Fibroblast of skin of abdomen (primary cell): ENCODE data around the gene SATB2.

Experiments
- DNase-seq: peaks from one replicate; pipeline ENCODE4 v3.0.0-alpha.2; 2013

Gene SATB2

DNA sequence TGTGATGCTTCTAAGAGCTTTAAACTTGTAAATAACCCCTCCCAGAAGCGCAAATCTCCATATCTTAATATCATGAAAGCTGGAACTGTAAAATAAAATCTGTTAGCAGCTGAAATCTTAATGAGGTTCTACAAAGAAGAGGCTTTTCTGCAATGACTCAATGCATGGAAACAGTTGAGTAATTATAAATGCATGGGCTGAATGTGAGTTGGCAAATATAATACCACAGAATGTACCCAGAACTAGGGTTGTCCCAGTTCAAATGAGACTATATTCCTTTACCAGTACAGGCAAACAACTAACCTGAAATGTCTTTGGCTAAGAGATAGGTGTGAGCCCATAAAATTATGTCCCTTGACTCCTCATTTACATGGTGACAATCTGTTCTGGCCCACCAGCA is 52.9 kb downstream of the SATB2 start:
- DNase-seq: peak; percentile 72

DNA sequence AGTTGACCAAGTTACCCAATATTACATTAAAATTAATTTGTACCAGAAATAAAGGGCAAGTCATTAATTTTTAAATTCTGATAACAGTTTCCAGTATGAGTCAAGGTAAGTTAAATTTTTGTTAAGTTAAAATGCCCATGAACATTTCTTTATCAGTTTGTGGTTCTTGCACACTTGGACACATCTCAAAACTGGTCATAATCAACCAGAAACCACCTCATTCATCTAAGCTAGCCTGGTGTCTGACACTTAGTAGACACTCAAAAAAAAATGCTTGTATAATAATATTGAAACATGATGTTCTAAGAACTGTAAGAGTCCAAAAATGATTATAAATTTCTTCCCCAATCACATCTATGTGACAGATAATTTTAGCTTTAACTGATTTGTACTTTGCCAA is 62.4 kb downstream of the SATB2 start:
- peak; percentile 38 for DNase-seq

DNA sequence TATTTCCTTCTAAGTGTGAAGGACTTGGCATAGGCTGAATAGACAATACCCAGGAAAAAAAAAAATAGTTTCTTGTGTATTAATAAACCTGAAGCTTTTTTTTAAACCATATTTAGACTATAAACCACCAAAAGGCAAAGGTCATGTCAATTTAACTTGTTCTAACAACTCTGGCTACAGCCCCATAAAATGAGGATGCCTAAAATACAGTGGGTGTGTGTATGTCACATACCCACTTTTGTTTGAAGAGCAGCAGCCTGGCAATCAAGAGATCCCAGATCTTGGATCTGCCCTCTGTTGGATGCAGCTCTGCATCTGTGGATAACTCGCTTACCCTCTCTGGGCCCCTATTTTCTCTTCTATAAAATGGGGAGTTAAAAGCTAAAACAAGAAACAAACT is 65.4 kb downstream of the SATB2 start:
- no peak for DNase-seq

DNA sequence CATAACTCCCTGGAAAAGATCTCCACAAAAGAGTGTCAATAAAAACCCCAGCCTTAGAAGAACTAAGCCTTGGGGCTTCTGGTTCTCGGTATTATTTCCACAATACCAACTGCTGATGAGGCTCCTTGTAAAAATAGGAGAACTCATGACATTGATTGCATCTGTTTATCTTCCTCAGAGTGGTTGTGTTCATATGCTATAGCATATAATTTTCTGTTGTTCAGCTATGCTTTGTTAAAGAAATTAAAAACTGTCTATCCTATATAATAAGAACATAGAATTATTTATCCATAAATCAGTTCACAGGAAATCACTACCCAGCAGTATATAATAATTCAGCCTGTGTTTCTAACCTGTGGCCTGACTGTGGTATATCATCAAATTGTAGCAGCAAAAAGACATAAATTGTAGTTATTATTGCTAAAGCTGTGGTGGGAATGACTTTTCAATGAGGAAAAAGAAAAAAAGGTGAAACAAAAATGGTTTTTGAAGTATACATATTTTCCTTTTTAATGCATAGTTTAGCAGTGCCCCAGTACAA is 68.9 kb downstream of the SATB2 start:
- no peak for DNase-seq

DNA sequence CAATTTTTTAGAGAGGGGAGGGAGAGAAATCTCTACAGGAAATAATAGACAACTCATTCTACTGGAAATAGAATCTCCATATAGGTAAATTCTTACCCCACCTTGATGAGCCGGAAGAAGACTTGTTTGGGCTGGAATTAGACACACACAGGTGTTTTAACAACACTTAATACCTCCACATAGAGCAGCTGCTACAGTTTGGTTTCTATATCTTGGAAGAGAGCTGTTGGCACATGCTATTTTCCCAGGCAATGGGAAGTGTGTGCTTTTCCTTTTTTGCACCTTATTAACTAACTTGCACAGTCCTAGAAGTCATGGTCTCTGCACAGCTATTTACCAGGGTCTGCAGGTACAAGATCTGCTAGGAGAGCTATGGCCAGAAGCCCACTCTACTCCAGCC is 73.7 kb downstream of the SATB2 start:
- no peak for DNase-seq

DNA sequence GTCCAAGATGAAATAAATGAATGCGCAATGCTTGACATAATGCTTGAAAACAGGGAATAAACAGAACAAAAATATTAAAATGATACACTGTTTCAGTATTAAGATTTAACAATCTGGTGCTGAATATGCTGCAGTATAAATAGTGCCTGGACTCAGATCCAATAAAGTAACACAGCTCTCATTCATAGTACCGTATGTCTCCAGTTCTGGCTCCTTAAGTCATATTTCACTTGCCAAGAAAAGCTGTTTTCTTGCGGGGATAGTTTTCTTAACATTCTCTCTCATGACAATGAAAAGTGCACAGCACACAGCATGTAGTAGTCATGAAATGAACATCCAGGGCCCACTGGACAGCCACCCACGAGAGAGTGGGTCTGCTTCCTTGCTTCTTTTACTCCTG is 74.7 kb downstream of the SATB2 start:
- no peak for DNase-seq

DNA sequence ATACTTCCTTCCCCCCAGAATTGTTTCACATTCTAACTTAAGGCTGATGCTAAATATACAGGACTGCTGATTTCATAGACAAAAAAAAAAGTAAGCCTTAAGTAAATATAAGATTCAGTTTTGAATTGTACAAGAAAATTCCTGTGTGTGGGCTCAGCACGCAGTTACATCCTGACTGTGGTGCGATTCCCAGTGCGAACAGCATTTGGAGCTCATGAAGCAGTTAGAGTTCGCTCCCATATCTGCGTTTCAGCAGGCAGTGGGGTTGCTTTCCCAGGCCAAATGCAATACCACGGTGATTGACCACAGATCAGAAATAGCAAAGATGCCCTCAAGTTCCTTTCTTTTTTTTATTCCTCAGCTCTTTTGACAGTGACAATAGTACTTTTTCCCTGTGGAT is 75.6 kb downstream of the SATB2 start:
- no peak for DNase-seq

DNA sequence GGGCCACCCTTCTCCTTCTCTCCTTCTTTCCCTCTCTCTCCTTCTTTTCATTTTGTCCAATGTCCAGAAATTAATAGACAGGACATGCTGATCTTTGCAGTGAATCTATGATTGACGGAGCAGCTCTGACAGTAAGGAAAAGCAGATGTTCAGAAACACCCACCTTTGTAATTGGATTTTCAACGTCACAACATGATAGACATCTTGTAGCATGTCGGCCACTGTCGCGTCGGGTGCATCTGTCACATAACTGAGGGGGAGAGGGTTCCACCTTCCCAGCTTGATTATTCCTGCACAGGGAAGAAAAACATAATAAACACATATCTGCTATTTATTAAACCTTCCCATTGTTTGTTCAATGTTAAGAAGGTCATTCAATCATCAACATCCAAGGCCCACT is 76.2 kb downstream of the SATB2 start:
- no peak for DNase-seq

DNA sequence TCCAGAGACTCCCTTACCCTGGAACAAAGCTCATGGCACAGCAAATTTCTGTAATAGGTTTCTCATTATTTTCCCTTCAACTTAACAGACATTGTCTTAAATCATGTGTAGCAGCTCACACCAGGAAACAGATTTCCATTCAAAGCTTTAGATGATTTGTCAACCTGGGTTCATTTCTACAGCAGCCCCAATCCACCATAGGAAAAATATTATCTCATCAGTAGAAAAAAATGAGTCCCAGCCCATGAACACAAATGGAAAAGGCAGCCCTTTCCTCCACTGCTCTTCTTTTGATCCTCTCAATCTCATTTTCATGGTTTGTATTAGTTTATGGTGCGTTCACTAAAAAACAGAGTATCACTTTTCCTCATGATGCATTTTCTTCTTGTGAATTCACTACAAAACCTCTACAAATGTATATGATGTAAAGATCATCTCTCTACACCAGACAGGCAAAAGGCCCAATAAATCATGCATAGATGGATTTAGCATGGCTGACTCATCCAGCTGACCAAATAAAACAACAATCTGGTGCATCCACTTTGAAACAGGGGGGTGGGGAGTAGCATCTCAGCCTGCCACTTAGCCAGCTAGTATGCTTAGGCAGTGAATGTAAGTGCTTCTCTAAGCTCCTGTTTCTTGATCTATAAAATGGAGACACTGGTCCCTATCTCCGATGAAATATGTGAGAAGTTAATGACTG is 78.6 kb downstream of the SATB2 start:
- peak; percentile 85 for DNase-seq

DNA sequence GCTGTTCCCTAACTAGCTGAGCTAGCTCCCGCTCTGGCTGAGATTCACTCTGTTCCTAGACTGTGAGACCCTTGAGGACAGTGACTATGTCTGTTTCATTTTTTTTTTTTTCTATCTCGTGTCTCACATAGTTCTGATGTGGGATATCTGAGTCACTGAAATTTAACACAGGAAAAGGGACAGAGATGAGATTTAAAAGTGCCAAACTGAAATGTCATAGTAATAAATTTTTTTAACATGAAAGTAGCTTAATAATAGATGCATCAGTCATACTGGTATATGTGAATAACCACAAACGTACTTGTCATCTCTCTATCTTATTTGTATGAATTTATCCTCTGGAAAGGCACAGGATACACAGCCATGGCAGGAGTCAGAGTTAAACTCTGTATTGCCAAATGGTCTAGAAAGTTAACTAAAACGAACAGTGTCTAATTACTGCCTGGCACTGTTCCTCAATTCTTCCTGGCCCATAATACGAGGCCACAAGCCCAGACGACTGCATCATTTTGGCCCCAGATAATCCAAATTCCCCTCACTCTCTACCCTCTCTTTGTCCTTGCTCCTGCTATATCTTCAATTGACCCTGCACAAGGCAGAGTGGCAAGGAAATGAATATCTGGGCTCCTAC is 87.5 kb downstream of the SATB2 start:
- peak; percentile 51 for DNase-seq

DNA sequence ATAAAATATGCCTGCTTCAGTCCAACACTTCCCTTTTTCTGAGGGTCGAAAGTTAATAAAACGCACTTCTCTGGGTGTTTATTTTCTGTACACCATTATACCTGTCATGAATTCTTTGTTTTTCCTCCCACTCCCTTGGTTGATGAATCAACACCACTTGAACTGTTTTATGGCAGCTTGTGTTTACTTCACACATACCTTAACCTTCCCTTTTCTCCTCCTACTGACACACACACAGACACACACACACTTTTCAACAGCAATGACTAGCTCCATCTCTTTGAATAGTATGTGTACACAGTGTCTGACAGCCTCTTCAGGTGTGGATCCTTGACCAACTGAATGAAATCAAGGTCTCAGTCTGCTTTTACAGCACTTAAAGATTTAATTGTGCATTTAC is 91.3 kb downstream of the SATB2 start:
- DNase-seq: no peak

DNA sequence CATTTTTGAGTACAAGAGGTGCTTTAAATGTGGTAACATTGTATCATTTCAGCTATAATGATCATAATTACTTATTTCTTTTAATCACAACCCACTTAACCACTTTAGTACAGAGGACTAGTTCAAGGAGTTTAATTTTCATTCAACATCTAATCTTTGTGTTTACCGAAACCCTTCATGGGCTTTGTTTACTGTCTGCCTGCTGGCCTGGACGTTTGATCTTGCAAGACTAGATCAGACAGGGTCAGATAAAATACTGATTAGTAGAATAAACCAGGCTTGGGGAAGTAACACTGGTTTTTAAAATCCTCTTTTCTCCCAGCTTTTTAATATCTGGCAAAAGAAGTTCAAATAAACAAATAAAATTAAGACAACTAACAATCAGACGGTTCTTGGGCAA is 93.6 kb downstream of the SATB2 start:
- DNase-seq: no peak

DNA sequence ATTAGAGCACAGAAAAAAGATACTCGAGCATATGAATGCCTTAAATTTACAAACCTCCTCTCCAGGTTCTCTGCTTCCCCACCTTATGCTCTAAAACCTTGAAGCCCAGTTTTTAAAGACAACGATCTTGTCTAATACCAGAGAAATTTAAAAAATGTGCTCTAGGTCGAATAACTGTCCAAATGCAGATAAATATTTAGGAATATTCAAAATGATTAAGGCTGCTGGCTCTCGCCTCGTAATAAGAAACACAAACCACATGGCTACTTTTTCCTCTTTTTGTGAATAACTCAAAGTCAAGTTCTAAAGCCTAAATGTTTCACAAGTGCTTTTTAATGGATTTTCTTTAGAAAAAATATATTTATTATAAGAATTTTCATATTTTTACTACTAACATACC is 101.3 kb downstream of the SATB2 start:
- DNase-seq: no peak

DNA sequence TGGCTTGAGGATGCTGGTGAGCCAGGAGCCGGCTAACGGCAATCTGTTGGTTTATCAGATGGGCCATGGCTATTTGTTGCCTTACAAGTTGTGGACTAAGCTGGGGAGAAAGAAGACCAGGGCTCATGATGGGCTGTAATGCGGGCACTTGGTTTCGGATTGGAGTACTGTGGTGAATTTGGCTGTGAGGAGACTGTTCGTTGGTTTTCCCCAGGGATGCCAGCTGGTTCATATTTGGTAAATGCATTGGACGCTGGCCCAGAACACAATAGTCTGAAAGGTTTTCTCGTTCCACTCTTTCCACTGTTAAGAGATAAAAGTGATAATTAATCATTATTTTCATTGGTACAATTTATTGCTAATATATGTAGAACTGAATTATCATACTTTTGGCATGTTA is 108.9 kb downstream of the SATB2 start:
- no peak for DNase-seq

DNA sequence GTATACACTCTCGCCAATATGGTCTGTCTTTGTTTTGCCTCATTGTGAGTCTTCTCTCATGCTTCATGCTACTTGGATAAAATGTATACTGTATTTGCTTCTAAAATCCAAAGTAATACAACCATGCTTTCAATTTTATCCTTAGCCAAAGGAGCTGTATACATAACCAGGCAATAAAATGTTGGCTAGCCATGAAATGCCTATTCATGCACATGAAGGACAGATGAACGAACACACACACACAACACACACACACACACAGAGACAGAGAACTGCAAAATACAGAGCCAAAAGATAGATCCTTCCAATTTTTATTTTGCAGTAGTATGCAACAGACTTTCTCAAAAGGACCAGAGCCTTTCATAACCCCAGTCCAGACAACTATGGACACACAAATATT is 113.7 kb downstream of the SATB2 start:
- DNase-seq: no peak

DNA sequence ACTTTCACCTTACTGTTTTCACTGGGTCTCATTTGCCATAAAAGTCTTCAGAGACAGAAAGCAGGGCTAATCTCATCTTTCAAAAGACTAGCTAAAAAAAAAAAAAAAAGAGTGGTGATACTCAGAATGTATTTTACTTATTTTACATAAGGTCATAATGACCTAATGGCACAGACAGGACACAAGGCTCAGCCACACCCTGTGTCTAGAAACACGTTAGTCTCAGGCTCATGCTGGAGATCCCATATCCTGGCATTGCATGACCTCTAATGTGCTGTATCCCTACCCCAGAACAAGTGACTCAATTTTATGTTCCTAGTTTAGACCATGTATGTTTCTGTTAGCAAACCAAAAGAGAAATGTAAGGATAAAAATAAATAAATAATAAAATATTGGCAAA is 115.4 kb downstream of the SATB2 start:
- DNase-seq: no peak

DNA sequence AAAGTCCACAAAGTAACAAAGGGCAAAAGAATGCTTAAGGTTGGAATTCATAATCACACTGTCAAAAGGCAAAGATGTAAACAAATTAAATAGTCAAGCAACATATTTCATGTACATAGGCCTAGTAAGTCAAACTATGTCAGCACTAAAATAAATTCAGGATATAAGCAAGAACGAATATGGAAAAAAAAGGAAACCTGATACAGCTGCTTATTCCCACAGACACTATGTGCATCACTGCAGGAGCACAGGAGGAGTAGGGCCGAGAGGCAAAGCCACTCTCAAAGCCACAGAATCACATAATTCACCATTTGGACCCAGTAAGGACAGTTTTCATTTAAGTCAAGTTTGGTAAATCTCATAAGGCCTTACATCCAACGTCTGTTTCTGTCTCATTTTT is 116.6 kb downstream of the SATB2 start:
- no peak for DNase-seq

DNA sequence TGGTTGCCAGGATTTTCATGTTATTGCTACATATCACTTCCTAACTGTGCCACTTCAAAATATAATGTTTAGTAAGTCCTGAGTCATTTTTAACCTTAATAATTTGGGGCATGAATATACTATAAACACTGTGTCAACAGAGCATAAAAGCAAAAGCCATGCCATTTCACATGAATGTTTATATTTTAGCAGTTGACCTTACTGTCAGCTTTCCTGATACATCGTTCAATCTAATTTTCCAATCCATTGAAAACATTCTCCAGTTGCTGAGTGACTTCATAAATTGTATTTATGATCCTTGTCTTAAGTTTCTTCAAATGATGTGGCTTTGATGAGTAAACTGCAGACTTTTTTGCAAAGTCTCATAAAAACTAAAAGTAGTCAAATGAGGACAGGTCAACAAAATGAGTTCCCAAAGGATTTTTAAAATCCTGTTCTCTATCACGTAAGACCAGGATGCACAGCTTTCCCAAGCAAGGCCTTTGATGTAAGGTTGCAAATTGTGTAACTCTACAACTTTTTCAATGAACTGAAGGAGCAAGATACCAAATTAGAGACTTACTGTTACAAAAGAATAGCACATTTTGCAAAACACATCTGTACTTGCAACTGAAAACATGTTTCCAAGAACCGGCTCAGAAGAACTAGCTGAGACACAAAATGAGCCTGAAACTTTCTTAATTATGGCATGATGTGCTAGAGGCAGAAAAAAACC is 117.7 kb downstream of the SATB2 start:
- DNase-seq: no peak

DNA sequence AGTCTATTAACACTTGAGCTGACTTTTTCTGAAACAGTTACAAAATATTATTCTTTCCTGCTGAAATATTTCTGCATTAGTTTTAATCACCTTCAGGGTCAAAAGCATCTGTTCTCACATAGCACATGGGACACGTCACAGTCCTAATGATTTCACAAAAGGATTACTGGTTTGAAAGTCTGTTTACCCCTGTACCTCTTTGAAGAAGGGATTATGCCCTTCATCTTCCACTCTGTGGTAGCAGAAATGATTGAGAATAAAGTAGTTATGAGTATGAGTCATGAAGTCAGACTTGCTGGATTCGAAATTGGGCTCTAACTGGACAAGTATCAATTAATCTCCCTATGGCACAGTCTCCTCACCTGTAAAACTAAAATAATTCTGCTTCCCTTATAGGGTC is 121.2 kb downstream of the SATB2 start:
- DNase-seq: peak; percentile 4

DNA sequence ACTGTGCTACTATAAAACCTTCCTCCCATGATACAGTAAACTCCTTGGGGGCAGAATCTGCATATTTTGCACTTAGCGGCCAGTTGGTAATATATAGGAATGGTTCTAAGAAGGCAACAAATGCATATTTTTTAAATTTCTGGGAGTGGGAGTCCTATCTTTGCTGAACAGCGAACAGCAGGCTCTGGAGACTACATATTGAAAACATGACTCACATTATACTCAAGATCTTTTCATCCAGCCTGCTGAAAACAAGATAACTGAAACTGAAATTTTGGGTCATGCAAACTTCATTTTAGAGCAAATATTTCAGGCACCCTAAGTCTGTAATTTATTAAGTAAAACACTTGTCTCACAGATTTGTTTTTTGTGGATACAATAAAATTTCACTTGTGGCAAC is 122.2 kb downstream of the SATB2 start:
- DNase-seq: no peak

DNA sequence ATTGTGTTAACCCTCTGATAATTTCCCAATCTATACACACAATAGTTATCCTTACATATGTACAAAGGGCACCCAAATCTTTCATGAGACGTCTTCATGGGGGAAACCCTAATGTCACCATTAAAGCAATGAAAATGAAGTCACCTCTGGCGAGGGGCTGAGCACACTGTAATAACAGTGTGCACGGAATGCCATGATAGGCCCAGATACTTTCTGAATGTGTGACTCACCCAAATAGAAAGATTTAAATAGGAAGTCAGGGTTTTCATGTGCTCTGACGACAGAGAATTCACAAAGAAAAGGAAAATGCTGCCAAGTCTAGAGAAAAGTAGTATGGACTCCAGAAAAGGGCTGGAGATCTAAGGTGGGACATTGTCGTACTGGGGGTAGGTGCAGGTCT is 128.3 kb downstream of the SATB2 start:
- DNase-seq: peak; percentile 17

DNA sequence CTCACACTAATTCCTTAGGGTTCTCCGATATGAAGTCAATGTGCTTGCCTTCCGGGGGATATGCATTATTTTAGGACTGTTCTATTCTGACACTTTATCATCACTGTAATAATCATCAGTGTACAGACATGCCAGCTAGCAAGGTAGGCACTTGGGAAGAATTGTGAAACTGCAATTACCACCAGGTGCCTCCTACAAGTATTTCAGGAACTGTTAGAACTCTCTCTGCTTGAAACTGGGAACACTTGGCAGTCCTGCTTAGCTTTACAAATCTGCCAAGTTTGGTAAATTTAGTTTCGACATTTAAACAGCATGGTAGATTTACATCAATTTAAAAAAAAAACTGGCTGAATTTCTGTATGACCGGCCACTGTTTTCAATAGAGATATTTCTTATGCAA is 128.7 kb downstream of the SATB2 start:
- no peak for DNase-seq

DNA sequence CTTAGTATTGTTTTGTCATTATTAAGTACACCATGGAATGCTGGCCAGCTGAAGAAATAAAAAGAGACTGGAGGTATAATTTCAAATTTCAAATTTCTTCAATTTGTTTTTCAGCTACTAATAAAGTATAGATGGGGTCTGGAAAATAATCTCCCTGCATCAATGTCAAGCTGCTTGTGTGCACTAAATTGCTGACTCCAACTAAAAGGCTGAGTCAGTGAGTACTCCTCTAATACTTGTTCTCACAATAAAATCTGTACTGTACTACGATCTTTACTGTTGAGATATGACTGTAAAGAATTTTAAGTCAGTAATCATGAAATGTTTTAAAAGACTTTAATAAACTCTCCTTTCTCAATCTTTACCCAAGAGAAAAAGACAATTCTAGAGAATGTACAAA is 131.9 kb downstream of the SATB2 start:
- no peak for DNase-seq

DNA sequence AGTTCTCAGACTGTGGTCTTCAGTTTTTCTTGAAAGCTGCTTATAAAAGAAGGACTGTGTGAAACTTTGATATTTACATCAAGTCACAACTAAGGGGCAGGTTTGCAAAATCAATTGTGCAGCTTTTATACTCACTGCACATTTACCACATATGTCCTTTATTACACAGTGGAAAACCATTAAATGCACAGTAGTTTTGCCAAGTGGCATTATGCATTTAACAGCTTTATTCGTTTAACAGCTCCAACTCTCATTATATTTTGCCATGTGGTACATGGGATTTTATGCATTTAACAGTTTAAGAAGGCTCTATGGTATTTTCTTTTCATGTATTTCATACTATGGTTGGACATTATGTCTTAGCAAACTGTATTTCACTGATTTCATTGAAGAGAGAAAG is 135.6 kb downstream of the SATB2 start:
- no peak for DNase-seq
